H9 (cell line): ENCODE results near the gene C19orf47. TPM values are rescaled to one million over a fixed set of nuclear protein-coding genes. Genes with fewer than 3 reads are reported as not detected.

Experiments
- DNase-seq: peaks from one replicate; pipeline ENCODE4 v3.0.0-alpha.2; 2017
- H2AFZ ChIP-seq: one replicate; pipeline ENCODE4 v1.6.1; 2013; ENCODE audit warnings: mild to moderate bottlenecking, low read length, control low read depth, moderate library complexity
- H2AK5ac ChIP-seq: 2 replicates; pipeline ENCODE4 v1.6.1; 2013; ENCODE audit warnings: low read length, control low read depth, mixed read lengths; ENCODE audit not compliant: insufficient read length
- H2BK120ac ChIP-seq: one replicate; pipeline ENCODE4 v1.6.1; 2013; ENCODE audit warnings: low read depth, mild to moderate bottlenecking, low read length, control low read depth, inconsistent platforms; ENCODE audit not compliant: poor library complexity, severe bottlenecking
- H2BK12ac ChIP-seq: 2 replicates; pipeline ENCODE4 v1.6.1; 2013; ENCODE audit warnings: low read length, control low read depth, mixed read lengths, low read depth; ENCODE audit not compliant: insufficient read length
- H2BK15ac ChIP-seq: 2 replicates; pipeline ENCODE4 v1.6.1; 2013; ENCODE audit warnings: low read depth, low read length, control low read depth
- H2BK20ac ChIP-seq: one replicate; pipeline ENCODE4 v1.6.1; 2013; ENCODE audit warnings: low read depth, mild to moderate bottlenecking, low read length, control low read depth, inconsistent platforms; ENCODE audit not compliant: poor library complexity, severe bottlenecking
- H2BK5ac ChIP-seq: 2 replicates; pipeline ENCODE4 v1.6.1; 2013; ENCODE audit warnings: low read length, control low read depth, mixed read lengths; ENCODE audit not compliant: insufficient read length
- H3K14ac ChIP-seq: 2 replicates; pipeline ENCODE4 v1.6.1; 2013; ENCODE audit warnings: low read length, control low read depth; ENCODE audit not compliant: insufficient read depth
- H3K18ac ChIP-seq: 2 replicates; pipeline ENCODE4 v1.6.1; 2013; ENCODE audit warnings: low read depth, mild to moderate bottlenecking, mixed read lengths, low read length, control low read depth; ENCODE audit not compliant: insufficient read length
- H3K23ac ChIP-seq: 2 replicates; pipeline ENCODE4 v1.6.1; 2013; ENCODE audit warnings: low read length, control low read depth, mixed read lengths, low read depth; ENCODE audit not compliant: insufficient read length
- H3K23me2 ChIP-seq: 2 replicates; pipeline ENCODE4 v1.6.1; 2013; ENCODE audit warnings: low read depth, mild to moderate bottlenecking, mixed read lengths, low read length, control low read depth; ENCODE audit not compliant: insufficient read length, poor library complexity, severe bottlenecking
- H3K27ac ChIP-seq: 2 replicates; pipeline ENCODE4 v1.5.1; 2013; ENCODE audit warnings: low read length, control low read depth, mixed read lengths, low read depth; ENCODE audit not compliant: insufficient read length
- H3K27me3 ChIP-seq: 2 replicates; pipeline ENCODE4 v1.6.1; 2013; ENCODE audit warnings: low read length, control low read depth, inconsistent platforms; ENCODE audit not compliant: insufficient read depth
- H3K4ac ChIP-seq: 2 replicates; pipeline ENCODE4 v1.6.1; 2013; ENCODE audit warnings: low read depth, mild to moderate bottlenecking, control low read depth, inconsistent platforms, low read length, moderate library complexity
- H3K4me1 ChIP-seq: 2 replicates; pipeline ENCODE4 v1.6.1; 2013; ENCODE audit warnings: low read length, control low read depth, inconsistent platforms; ENCODE audit not compliant: insufficient read depth
- H3K4me2 ChIP-seq: 2 replicates; pipeline ENCODE4 v1.6.1; 2013; ENCODE audit warnings: low read length, control low read depth, mixed read lengths; ENCODE audit not compliant: insufficient read length, insufficient read depth
- H3K56ac ChIP-seq: 2 replicates; pipeline ENCODE4 v1.6.1; 2013; ENCODE audit warnings: low read depth, mild to moderate bottlenecking, mixed read lengths, low read length, control low read depth; ENCODE audit not compliant: insufficient read length
- H3K79me1 ChIP-seq: 2 replicates; pipeline ENCODE4 v1.6.1; 2013; ENCODE audit warnings: low read depth, mild to moderate bottlenecking, moderate library complexity, low read length, control low read depth, inconsistent platforms; ENCODE audit not compliant: insufficient read depth, poor library complexity, severe bottlenecking
- H3K79me2 ChIP-seq: 2 replicates; pipeline ENCODE4 v1.6.1; 2013; ENCODE audit warnings: low read length, control low read depth, inconsistent platforms; ENCODE audit not compliant: insufficient read depth
- H3K9ac ChIP-seq: 2 replicates; pipeline ENCODE4 v1.6.1; 2013; ENCODE audit warnings: low read length, control low read depth, mixed read lengths; ENCODE audit not compliant: insufficient read length; ENCODE audit errors: extremely low read depth
- H3K9me3 ChIP-seq: one replicate; pipeline ENCODE4 v1.6.1; 2013; ENCODE audit warnings: low read depth, low read length, inconsistent platforms; ENCODE audit not compliant: control insufficient read depth
- H3T11ph ChIP-seq: one replicate; pipeline ENCODE4 v1.6.1; 2013; ENCODE audit warnings: mild to moderate bottlenecking, low read length, control low read depth, inconsistent platforms
- H4K20me1 ChIP-seq: one replicate; pipeline ENCODE4 v1.6.1; 2013; ENCODE audit not compliant: control insufficient read depth, insufficient read length, insufficient read depth
- H4K5ac ChIP-seq: 2 replicates; pipeline ENCODE4 v1.6.1; 2013; ENCODE audit warnings: low read depth, mild to moderate bottlenecking, mixed read lengths, low read length, control low read depth; ENCODE audit not compliant: insufficient read length
- H4K8ac ChIP-seq: replicated peaks from 2 replicates; pipeline ENCODE4 v1.6.1; 2013; ENCODE audit warnings: low read length, control low read depth, mixed read lengths, low read depth; ENCODE audit not compliant: insufficient read length
- H4K91ac ChIP-seq: 2 replicates; pipeline ENCODE4 v1.6.1; 2013; ENCODE audit warnings: low read depth, mild to moderate bottlenecking, moderate library complexity, mixed read lengths, low read length, control low read depth; ENCODE audit not compliant: insufficient read length
- H3K27ac Mint-ChIP-seq, 3 experiments: 2 replicates in 2 of 3; 3 replicates in 1 of 3; pipeline ENCODE4 v1.8.0; 2020 to 2021; ENCODE audit warnings: mixed read lengths in 3 of 3, mild to moderate bottlenecking in 1 of 3, moderate library complexity in 1 of 3
- H3K27me3 Mint-ChIP-seq: 2 replicates; pipeline ENCODE4 v1.8.0; 2021; ENCODE audit warnings: low read depth, mild to moderate bottlenecking, moderate library complexity, mixed read lengths
- H3K36me3 Mint-ChIP-seq, 3 experiments: 2 replicates in 2 of 3; 3 replicates in 1 of 3; pipeline ENCODE4 v1.8.0; 2020 to 2021; ENCODE audit warnings: low read depth in 3 of 3, mixed read lengths in 3 of 3; ENCODE audit not compliant: insufficient read depth in 1 of 3
- H3K4me1 Mint-ChIP-seq, 2 experiments: 2 replicates each; pipeline ENCODE4 v1.8.0; 2020; ENCODE audit warnings: mixed read lengths in 2 of 2
- H3K4me3 Mint-ChIP-seq, 2 experiments: 2 replicates in 1 of 2; 3 replicates in 1 of 2; pipeline ENCODE4 v1.8.0; 2020 to 2021; ENCODE audit warnings: mild to moderate bottlenecking in 2 of 2, mixed read lengths in 2 of 2, moderate library complexity in 1 of 2
- H3K9me3 Mint-ChIP-seq, 2 experiments: 2 replicates in 1 of 2; 3 replicates in 1 of 2; pipeline ENCODE4 v1.8.0; 2020; ENCODE audit warnings: mild to moderate bottlenecking in 2 of 2, mixed read lengths in 2 of 2, moderate library complexity in 1 of 2
- CTCF ChIP-seq: fragments of 200-600 bp; sonication (generic); conservative IDR thresholded peaks from 3 replicates; pipeline ENCODE4 v1.8.0; 2021; ENCODE audit warnings: antibody characterized with exemption, mild to moderate bottlenecking
- WGBS: extraction: QIAGEN DNeasy Blood & Tissue Kit; methylation state at CpG from one replicate; pipeline ENCODE4 v1.1.7; 2013; ENCODE audit warnings: missing lambda C conversion rate, low lambda C conversion rate, mixed read lengths; ENCODE audit not compliant: insufficient read length; ENCODE audit errors: extremely low coverage; 5-methylcytosine and 5-hydroxymethylcytosine counted together
- total RNA-seq: library from RNA; stranded (reverse); gene quantifications from 2 replicates; pipeline ENCODE4 v1.2.1, GENCODE V29; 2021

The C19orf47 gene
- total RNA-seq, 1 experiment from 2014 or later = 19.4 TPM

- Histone ChIP-seq H2BK5ac (no peak overlapping the region), H3K23ac (no peak overlapping the region), H4K5ac (no peak overlapping the region), H3K14ac (no peak overlapping the region), H2BK120ac (no peak overlapping the region), H3K27me3 (no peaks in the 10 kb centered on the region), H3T11ph (no peak overlapping the region), H4K8ac (no peak overlapping the region), H3K79me2 (no peaks in the 10 kb centered on the region), H3K56ac (no peak overlapping the region), H3K18ac (no peak overlapping the region), H3K27ac (no peak overlapping the region), H2BK20ac (no peak overlapping the region), H3K9ac (no peak overlapping the region), H2AFZ (no peak overlapping the region), H2BK15ac (no peak overlapping the region), H4K91ac (no peak overlapping the region), H3K4me2 (no peak overlapping the region), H4K20me1 (no peaks in the 10 kb centered on the region), H3K4me1 (no peaks in the 10 kb centered on the region), H2AK5ac (no peak overlapping the region), H3K9me3 (no peaks in the 10 kb centered on the region), H3K79me1 (no peaks in the 10 kb centered on the region), H2BK12ac (no peak overlapping the region), H3K23me2 (no peaks in the 10 kb centered on the region), H3K4ac (no peak overlapping the region)
- no peak for TF ChIP-seq CTCF
- Mint-ChIP-seq H3K9me3 (no peaks in the 10 kb centered on the region), H3K4me1 (peaks cover 0 to 4% of the 10 kb centered on the region in 2 experiments; a peak in 1 of 4 replicates), H3K27ac (no peak overlapping the region), H3K4me3 (no peak overlapping the region), H3K36me3 (peaks cover 0 to 11% (median 2%) of the 10 kb centered on the region in 3 experiments; a peak in 4 of 7 replicates), H3K27me3 (no peaks in the 10 kb centered on the region)
- no CpG with 5 or more reads among the region's 2 CpGs for WGBS
- DNase-seq = no peak
Observed at GRCh38 chr19:40314656-40315055, 33.5 kb downstream of the C19orf47 start.
